Trophoblast cell (in vitro differentiated cells and primary cell): ENCODE data around the gene DNAH7.

ENCODE experiments used
- DNase-seq, 2 donors: peaks; one replicate each; pipeline ENCODE4 v3.0.0-alpha.2; 2016
- H2AFZ ChIP-seq: 2 replicates; pipeline ENCODE4 v1.6.1; 2013; ENCODE audit warnings: low read length, moderate library complexity, mild to moderate bottlenecking; ENCODE audit not compliant: insufficient read depth, poor library complexity
- H2AK5ac ChIP-seq: 2 replicates; pipeline ENCODE4 v1.6.1; 2013; ENCODE audit warnings: mild to moderate bottlenecking, low read length
- H2BK120ac ChIP-seq: 2 replicates; pipeline ENCODE4 v1.6.1; 2013; ENCODE audit warnings: low read length, mild to moderate bottlenecking, moderate library complexity; ENCODE audit not compliant: insufficient read depth, poor library complexity
- H2BK12ac ChIP-seq: 2 replicates; pipeline ENCODE4 v1.6.1; 2013; ENCODE audit warnings: mild to moderate bottlenecking, low read length, moderate library complexity
- H2BK5ac ChIP-seq: 2 replicates; pipeline ENCODE4 v1.6.1; 2013; ENCODE audit warnings: low read length, low read depth, moderate library complexity, mild to moderate bottlenecking; ENCODE audit not compliant: poor library complexity
- H3K14ac ChIP-seq: 2 replicates; pipeline ENCODE4 v1.6.1; 2013; ENCODE audit warnings: mild to moderate bottlenecking, low read length
- H3K18ac ChIP-seq: 2 replicates; pipeline ENCODE4 v1.6.1; 2013; ENCODE audit warnings: mild to moderate bottlenecking, low read length
- H3K23ac ChIP-seq: 2 replicates; pipeline ENCODE4 v1.6.1; 2013; ENCODE audit warnings: low read length
- H3K27ac ChIP-seq: 2 replicates; pipeline ENCODE4 v1.5.1; 2013; ENCODE audit warnings: low read depth, mild to moderate bottlenecking, inconsistent platforms, low read length, moderate library complexity
- H3K27me3 ChIP-seq: 2 replicates; pipeline ENCODE4 v1.6.1; 2013; ENCODE audit warnings: inconsistent platforms, mild to moderate bottlenecking, low read length, moderate library complexity; ENCODE audit not compliant: insufficient read depth
- H3K36me3 ChIP-seq, 2 experiments: 1 replicate in 1 of 2; 2 replicates in 1 of 2; pipeline ENCODE4 v1.6.1; 2013; ENCODE audit warnings: low read length in 2 of 2, mild to moderate bottlenecking in 2 of 2, moderate library complexity in 1 of 2; ENCODE audit not compliant: insufficient read depth in 2 of 2, control insufficient read depth in 1 of 2
- H3K4ac ChIP-seq: 2 replicates; pipeline ENCODE4 v1.6.1; 2013; ENCODE audit warnings: low read depth, mild to moderate bottlenecking, low read length, moderate library complexity
- H3K4me1 ChIP-seq, 2 experiments: 1 replicate in 1 of 2; 2 replicates in 1 of 2; pipeline ENCODE4 v1.6.1; 2013; ENCODE audit warnings: low read length in 2 of 2, mild to moderate bottlenecking in 2 of 2, moderate library complexity in 1 of 2; ENCODE audit not compliant: insufficient read depth in 2 of 2, control insufficient read depth in 1 of 2
- H3K4me2 ChIP-seq: 2 replicates; pipeline ENCODE4 v1.6.1; 2013; ENCODE audit warnings: inconsistent platforms, mild to moderate bottlenecking, low read length, moderate library complexity
- H3K4me3 ChIP-seq: 2 replicates; pipeline ENCODE4 v1.5.1; 2013; ENCODE audit warnings: mild to moderate bottlenecking, low read depth, low read length, inconsistent platforms
- H3K79me1 ChIP-seq: one replicate; pipeline ENCODE4 v1.6.1; 2013; ENCODE audit warnings: low read length
- H3K79me2 ChIP-seq: 2 replicates; pipeline ENCODE4 v1.6.1; 2013; ENCODE audit warnings: low read length, mild to moderate bottlenecking; ENCODE audit not compliant: control insufficient read depth, insufficient read depth, poor library complexity
- H3K9ac ChIP-seq: 2 replicates; pipeline ENCODE4 v1.6.1; 2013; ENCODE audit warnings: mild to moderate bottlenecking, low read length
- H3K9me3 ChIP-seq: 2 replicates; pipeline ENCODE4 v1.6.1; 2013; ENCODE audit warnings: low read depth, mild to moderate bottlenecking, control low read depth, inconsistent platforms, low read length; ENCODE audit not compliant: insufficient read depth
- H4K12ac ChIP-seq: 2 replicates; pipeline ENCODE4 v1.6.1; 2013; ENCODE audit warnings: low read depth, mild to moderate bottlenecking, low read length, moderate library complexity
- H4K8ac ChIP-seq: 2 replicates; pipeline ENCODE4 v1.6.1; 2013; ENCODE audit warnings: low read depth, mild to moderate bottlenecking, low read length, moderate library complexity
- H4K91ac ChIP-seq: one replicate; pipeline ENCODE4 v1.6.1; 2013; ENCODE audit warnings: low read depth, mild to moderate bottlenecking, low read length, moderate library complexity
- WGBS: extraction: QIAGEN DNeasy Blood & Tissue Kit; methylation state at CpG from one replicate; pipeline ENCODE4 v1.1.7; 2013; ENCODE audit warnings: missing lambda C conversion rate; ENCODE audit not compliant: insufficient read length, insufficient coverage; ENCODE audit errors: extremely low coverage; 5-methylcytosine and 5-hydroxymethylcytosine counted together

The DNAH7 gene

DNA sequence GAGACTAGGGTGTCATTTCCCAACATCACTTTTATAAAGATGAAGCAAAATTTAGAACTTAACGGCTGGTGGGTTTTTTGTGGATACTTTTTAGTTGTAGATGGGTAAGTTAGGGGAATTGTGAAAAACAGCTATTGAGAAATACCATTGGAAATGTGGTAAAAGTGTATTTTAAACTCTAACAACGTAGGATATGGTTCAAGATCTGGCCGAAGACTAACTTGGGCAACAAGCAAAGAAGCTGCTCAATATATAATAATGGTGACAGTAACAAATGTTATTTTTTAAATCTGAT is 1.6 kb downstream of the DNAH7 start:
- H3K36me3 ChIP-seq: no peaks in the 10 kb centered on the region

DNA sequence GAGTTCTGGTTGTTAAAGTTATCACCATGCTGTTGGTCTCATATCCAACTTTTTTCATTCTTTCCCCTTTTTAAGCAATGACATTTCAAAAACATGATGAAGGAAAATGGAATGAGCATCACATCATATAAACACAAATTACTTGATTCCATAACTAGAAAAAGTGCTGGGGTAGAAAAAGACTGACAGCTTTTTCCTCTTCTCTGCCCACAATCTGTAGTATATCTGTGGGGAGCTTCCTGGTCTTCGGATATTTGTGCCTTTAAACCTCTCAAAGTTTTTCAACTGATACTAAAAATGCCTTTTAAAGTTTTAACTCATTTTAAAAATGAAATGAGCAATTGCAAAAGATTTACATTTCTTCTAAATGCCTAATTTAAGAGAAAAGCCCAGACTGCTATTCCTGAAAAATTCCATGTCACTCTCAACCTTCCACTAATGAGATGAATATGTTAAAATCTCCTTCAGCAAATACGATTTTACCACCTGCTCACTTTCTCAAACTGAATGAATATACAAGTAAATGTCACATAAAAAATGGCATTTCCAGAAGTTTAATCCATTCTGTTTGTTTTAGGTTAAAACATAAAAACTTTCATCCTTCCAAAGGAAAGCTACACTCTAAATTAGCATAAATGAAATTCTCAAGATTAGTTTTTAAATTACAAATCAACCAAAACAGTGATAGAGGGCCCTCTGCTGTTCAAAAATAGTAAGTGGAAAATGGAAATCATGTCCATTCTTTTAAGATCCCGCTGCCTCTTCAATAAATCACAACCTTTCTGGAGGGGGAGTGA is 2.1 kb downstream of the DNAH7 start:
- Histone ChIP-seq H4K8ac (no peak overlapping the region), H3K4me1 (peaks cover 0 to 4% of the 10 kb centered on the region in 2 experiments), H4K12ac (no peak overlapping the region), H3K79me1 (peaks cover 3% of the 10 kb centered on the region), H3K79me2 (no peaks in the 10 kb centered on the region), H3K18ac (no peak overlapping the region), H3K14ac (no peak overlapping the region), H3K27ac (no peak overlapping the region), H3K4ac (no peak overlapping the region), H2AFZ (no peak overlapping the region), H3K36me3 (no peaks in the 10 kb centered on the region), H3K4me2 (no peak overlapping the region), H3K23ac (no peak overlapping the region), H3K27me3 (no peaks in the 10 kb centered on the region), H2BK120ac (no peak overlapping the region), H3K4me3 (no peak overlapping the region), H3K9me3 (no peaks in the 10 kb centered on the region), H2BK12ac (no peak overlapping the region), H3K9ac (no peak overlapping the region), H2BK5ac (no peak overlapping the region), H4K91ac (no peak overlapping the region), H2AK5ac (no peak overlapping the region)
- peak in 1 of 2 donors; percentile 65 for DNase-seq
- no CpG with 5 or more reads among the region's 3 CpGs for WGBS

More for the DNA sequence above, 1.6 kb downstream of the DNAH7 start:
- Histone ChIP-seq H3K27ac (no peak overlapping the region), H2BK12ac (no peak overlapping the region), H4K12ac (no peak overlapping the region), H2BK120ac (no peak overlapping the region), H3K4me3 (no peak overlapping the region), H2AFZ (no peak overlapping the region), H3K9me3 (no peaks in the 10 kb centered on the region), H4K8ac (no peak overlapping the region), H3K27me3 (no peaks in the 10 kb centered on the region), H3K4me2 (no peak overlapping the region), H3K14ac (no peak overlapping the region), H2AK5ac (no peak overlapping the region), H3K79me1 (peaks cover 3% of the 10 kb centered on the region), H3K4ac (no peak overlapping the region), H3K18ac (no peak overlapping the region), H3K4me1 (peaks cover 0 to 4% of the 10 kb centered on the region in 2 experiments), H2BK5ac (no peak overlapping the region), H3K23ac (no peak overlapping the region), H3K79me2 (no peaks in the 10 kb centered on the region), H4K91ac (no peak overlapping the region), H3K9ac (no peak overlapping the region)
- WGBS: no CpG with 5 or more reads among the region's 3 CpGs
- no peak for DNase-seq

DNA sequence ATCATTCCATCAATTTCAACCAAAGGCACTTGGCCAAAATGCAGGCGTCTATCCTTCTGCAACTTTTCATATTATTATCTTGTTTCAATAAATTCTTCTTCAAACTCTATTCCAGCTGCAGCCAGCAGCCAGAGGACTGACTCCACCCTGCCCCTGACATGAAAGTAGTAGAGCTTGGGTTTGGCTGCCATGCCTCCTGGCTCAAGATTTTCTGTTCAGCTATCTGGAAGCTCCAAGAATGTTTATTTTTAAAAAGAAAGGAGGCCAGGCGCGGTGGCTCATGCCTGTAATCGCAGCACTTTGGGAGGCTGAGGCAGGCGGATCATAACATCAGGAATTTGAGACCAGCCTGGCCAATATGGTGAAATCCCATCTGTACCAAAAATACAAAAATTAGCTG is 4.9 kb downstream of the DNAH7 start:
- H2BK12ac ChIP-seq: no peak overlapping the region
- H3K4me3 ChIP-seq: no peak overlapping the region
- H3K27ac ChIP-seq: no peak overlapping the region
- H2AFZ ChIP-seq: no peak overlapping the region
- no peak overlapping the region for H2BK5ac ChIP-seq
- H3K4me2 ChIP-seq: no peak overlapping the region
- H3K36me3 ChIP-seq: no peaks in the 10 kb centered on the region
- no peak for DNase-seq
- no peak overlapping the region for H2BK120ac ChIP-seq
- no peak overlapping the region for H4K8ac ChIP-seq
- no peak overlapping the region for H2AK5ac ChIP-seq
- H3K9me3 ChIP-seq: no peaks in the 10 kb centered on the region
- no peak overlapping the region for H4K91ac ChIP-seq
- H3K79me1 ChIP-seq: peaks cover under 1% of the 10 kb centered on the region
- H3K4ac ChIP-seq: no peak overlapping the region
- WGBS: no CpG with 5 or more reads among the region's 5 CpGs
- H3K18ac ChIP-seq: no peak overlapping the region
- no peak overlapping the region for H3K9ac ChIP-seq
- no peak overlapping the region for H3K23ac ChIP-seq
- H3K4me1 ChIP-seq: no peaks in the 10 kb centered on the region
- no peaks in the 10 kb centered on the region for H3K79me2 ChIP-seq
- no peaks in the 10 kb centered on the region for H3K27me3 ChIP-seq
- H3K14ac ChIP-seq: no peak overlapping the region
- no peak overlapping the region for H4K12ac ChIP-seq

DNA sequence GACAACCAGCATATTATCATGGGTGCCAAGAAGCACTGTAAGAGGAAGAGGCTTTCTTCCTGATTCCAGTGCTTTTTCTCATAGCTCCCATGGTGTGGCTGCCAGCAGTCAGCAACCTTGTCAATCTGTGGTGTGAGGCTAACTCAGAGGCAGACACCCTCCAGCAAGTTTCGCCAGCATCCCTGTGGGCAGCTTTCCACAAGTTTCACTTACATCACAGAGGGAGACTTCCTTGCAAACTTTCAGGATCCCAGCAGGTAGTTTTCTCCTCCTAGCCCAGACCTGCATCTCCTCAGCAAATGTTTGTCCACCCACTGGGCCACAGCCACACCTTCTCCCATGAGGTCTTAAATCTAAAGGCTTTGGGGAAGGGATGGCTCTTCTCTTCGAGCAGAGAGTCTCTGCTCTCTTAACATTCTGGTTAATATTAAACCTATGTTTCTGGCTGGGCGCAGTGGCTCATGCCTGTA is 9.1 kb downstream of the DNAH7 start:
- H2BK5ac ChIP-seq: no peak overlapping the region
- peak; percentile 45 to 50 for DNase-seq
- H3K23ac ChIP-seq: no peak overlapping the region
- H3K27ac ChIP-seq: no peak overlapping the region
- H3K4me2 ChIP-seq: no peak overlapping the region
- H3K9ac ChIP-seq: no peak overlapping the region
- H4K8ac ChIP-seq: no peak overlapping the region
- no peak overlapping the region for H3K14ac ChIP-seq
- no peak overlapping the region for H2BK12ac ChIP-seq
- H2BK120ac ChIP-seq: no peak overlapping the region
- H3K9me3 ChIP-seq: no peaks in the 10 kb centered on the region
- no peaks in the 10 kb centered on the region for H3K79me2 ChIP-seq
- H2AFZ ChIP-seq: no peak overlapping the region
- no peak overlapping the region for H4K91ac ChIP-seq
- no peak overlapping the region for H3K18ac ChIP-seq
- no peak overlapping the region for H3K4me3 ChIP-seq
- no peak overlapping the region for H2AK5ac ChIP-seq
- H3K4ac ChIP-seq: no peak overlapping the region
- no peak overlapping the region for H4K12ac ChIP-seq
- no peaks in the 10 kb centered on the region for H3K79me1 ChIP-seq
- WGBS: no CpG with 5 or more reads among the region's 3 CpGs
- no peaks in the 10 kb centered on the region for H3K4me1 ChIP-seq
- H3K36me3 ChIP-seq: no peaks in the 10 kb centered on the region
- H3K27me3 ChIP-seq: no peaks in the 10 kb centered on the region
